HG03354 (cell line): ENCODE data around the gene MOBP.
"Not testable (repeated sequence)": the region's sequence is repeated elsewhere in the genome, so short reads cannot be mapped to it uniquely, and the experiment has no call there.

Experiments
- ATAC-seq: cut with Tn5 transposase; IDR thresholded peaks from one replicate; pipeline ENCODE4 v1.9.1; 2021; ENCODE audit warnings: mild to moderate bottlenecking; ENCODE audit not compliant: unreplicated experiment, poor library complexity, severe bottlenecking

MOBP gene

GRCh38 chr3:39448506-39449233, 18.8 kb upstream of the MOBP start:
- no peak for ATAC-seq

GRCh38 chr3:39449796-39450195, 17.7 kb upstream of the MOBP start:
- no peak for ATAC-seq

- peak; percentile 87 for ATAC-seq
Observed at GRCh38 chr3:39453134-39453533, 14.3 kb upstream of the MOBP start.

- not testable (repeated sequence) for ATAC-seq
Observed at GRCh38 chr3:39453872-39454271, 13.6 kb upstream of the MOBP start.

- no peak for ATAC-seq
Observed at GRCh38 chr3:39454591-39455217, 12.8 kb upstream of the MOBP start.

GRCh38 chr3:39456159-39456558, 11.3 kb upstream of the MOBP start:
- no peak for ATAC-seq

- ATAC-seq = no peak
Observed at GRCh38 chr3:39457361-39457760, 10.1 kb upstream of the MOBP start.

- ATAC-seq = not testable (repeated sequence)
Observed at GRCh38 chr3:39458579-39458978, 8.9 kb upstream of the MOBP start.

- no peak for ATAC-seq
Observed at GRCh38 chr3:39460677-39461076, 6.8 kb upstream of the MOBP start.

- no peak for ATAC-seq
Observed at GRCh38 chr3:39463269-39463668, 4.2 kb upstream of the MOBP start.

- no peak for ATAC-seq
Observed at GRCh38 chr3:39466988-39467387, 492 bp upstream of the MOBP start.

GRCh38 chr3:39468108-39468436, 592 bp downstream of the MOBP start:
- no peak for ATAC-seq

GRCh38 chr3:39469258-39469657, 1.8 kb downstream of the MOBP start:
- no peak for ATAC-seq

- ATAC-seq = no peak
Observed at GRCh38 chr3:39469945-39470344, 2.5 kb downstream of the MOBP start.

GRCh38 chr3:39471652-39472051, 4.2 kb downstream of the MOBP start:
- ATAC-seq = no peak

- ATAC-seq = no peak
Observed at GRCh38 chr3:39473452-39474125, 6.1 kb downstream of the MOBP start.

GRCh38 chr3:39474126-39474515, 6.6 kb downstream of the MOBP start:
- ATAC-seq = no peak

- no peak for ATAC-seq
Observed at GRCh38 chr3:39476783-39477182, 9.3 kb downstream of the MOBP start.

GRCh38 chr3:39478226-39478625, 10.7 kb downstream of the MOBP start:
- ATAC-seq = no peak

- ATAC-seq = no peak
Observed at GRCh38 chr3:39479701-39480414, 12.4 kb downstream of the MOBP start.

GRCh38 chr3:39485547-39485946, 18.1 kb downstream of the MOBP start:
- ATAC-seq = no peak
